Transverse colon (tissue), 4 donors: ENCODE results near the gene VPS37D. TPM values are rescaled to one million over a fixed set of nuclear protein-coding genes. Genes with fewer than 3 reads are reported as not detected.
A peak's percentile ranks its signal among the peaks of the same experiment; 100 is the strongest.

ENCODE experiments used
- DNase-seq: peaks from one replicate; pipeline ENCODE4 v3.0.0-alpha.2; 2019
- H3K27ac ChIP-seq, 4 donors: fragments of 200-600 bp; sonication (generic); 2 replicates each; pipeline ENCODE4 v1.5.1; 2016 to 2018; ENCODE audit warnings: inconsistent platforms in 4 of 4
- H3K27me3 ChIP-seq: fragments of 200-600 bp; sonication (generic); 2 replicates; pipeline ENCODE4 v1.5.1; 2017; ENCODE audit warnings: inconsistent platforms
- H3K36me3 ChIP-seq, 4 donors: fragments of 200-600 bp; sonication (generic); 2 replicates each; pipeline ENCODE4 v1.5.1; 2017 to 2019; ENCODE audit warnings: inconsistent platforms in 4 of 4
- H3K4me1 ChIP-seq, 4 donors: fragments of 200-600 bp; sonication (generic); 2 replicates each; pipeline ENCODE4 v1.5.1; 2017 to 2020; ENCODE audit warnings: inconsistent platforms in 4 of 4
- H3K4me3 ChIP-seq, 4 donors: fragments of 200-600 bp; sonication (generic); 1 replicate in 1 of 4; 2 replicates in 3 of 4; pipeline versions ENCODE4 v1.5.1 to v1.6.1; 2017 to 2019; ENCODE audit warnings: inconsistent platforms in 4 of 4
- H3K9me3 ChIP-seq, 2 donors: fragments of 200-600 bp; sonication (generic); 2 replicates each; pipeline ENCODE4 v1.5.1; 2017 to 2019; ENCODE audit warnings: inconsistent platforms in 2 of 2
- EP300 ChIP-seq: sonication (generic); formaldehyde crosslinking; IDR thresholded peaks from one replicate; pipeline ENCODE4 v1.6.1; 2017; ENCODE audit warnings: antibody characterized with exemption, low read depth
- POLR2A ChIP-seq: fragments of 450-650 bp; IDR thresholded peaks from one replicate; pipeline ENCODE4 v1.6.1; 2016; ENCODE audit warnings: antibody characterized with exemption, mild to moderate bottlenecking, moderate library complexity
- POLR2AphosphoS5 ChIP-seq, 3 donors: sonication (generic); formaldehyde crosslinking; IDR thresholded peaks; one replicate each; pipeline ENCODE4 v1.6.1; 2016; ENCODE audit warnings: antibody characterized with exemption in 3 of 3
- WGBS, 2 donors: methylation state at CpG; one replicate each; pipeline ENCODE4 v1.1.5; 2018; ENCODE audit warnings: low coverage in 1 of 2; 5-methylcytosine and 5-hydroxymethylcytosine counted together
- in situ Hi-C, 4 donors: fragments of 200-750 bp; cut with MboI; loops; one replicate each; pipeline versions ENCODE4 v1.15.0 to v1.15.1; 2017; ENCODE audit warnings: low sequenced_read_pairs in 3 of 4, low pct_ligation_motif_present in 1 of 4, low pct_unique_long_range_greater_than_20kb in 1 of 4
- intact Hi-C: fragments of 100-400 bp; cut with DNase I; formaldehyde crosslinking; loops from one replicate; pipeline ENCODE4 v1.15.1; 2023; ENCODE audit warnings: low total_unique reads
- total RNA-seq, 4 donors: library from RNA; depleted of rRNA; stranded (reverse); fragments of >200 nt; gene quantifications; one replicate each; pipeline ENCODE4 v1.1.0, GENCODE V29; 2016
- TF ChIP-seq, protein P1 (sequence below), 5 experiments: fragments of 200-600 bp in 3 of 5; fragments of 450-650 bp in 2 of 5; sonication (generic) in 3 of 5; IDR thresholded peaks; 1 replicate in 2 of 5; 2 replicates in 3 of 5; pipeline ENCODE4 v1.5.1; 2016 to 2017; ENCODE audit warnings: antibody characterized with exemption in 5 of 5, inconsistent platforms in 3 of 5, mild to moderate bottlenecking in 2 of 5, moderate library complexity in 1 of 5

Gene VPS37D
- total RNA-seq, 4 donors from 2014 or later: 0.82 to 3.5 TPM; not detected in 2

DNA sequence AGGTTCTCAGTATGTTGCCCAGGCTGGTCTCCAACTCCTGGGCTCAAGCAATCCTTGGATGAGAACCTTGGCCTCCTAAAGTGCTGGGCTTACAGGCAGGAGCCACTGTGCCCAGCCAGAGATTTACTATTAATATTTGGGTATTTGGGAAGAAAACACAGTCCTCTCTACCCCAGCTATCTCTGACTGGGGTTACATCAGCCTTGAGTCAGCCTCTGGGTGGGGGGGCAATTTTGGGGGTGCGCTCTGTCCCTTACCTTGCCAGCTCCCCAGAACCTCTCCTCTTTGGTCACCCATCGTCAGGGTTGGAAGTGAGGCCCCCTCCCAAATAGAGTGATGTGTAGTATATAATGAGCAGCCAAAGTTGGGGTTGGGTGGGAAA lies 45.1 kb upstream of the VPS37D start:
- intact Hi-C loops (no loop called here), in situ Hi-C loops (no loop called here)
- DNase-seq: no peak
- no peak for TF ChIP-seq EP300
- TF ChIP-seq POLR2AphosphoS5 (IDR thresholded peaks at IDR 0.05): no peak
- TF ChIP-seq, protein P1, sequence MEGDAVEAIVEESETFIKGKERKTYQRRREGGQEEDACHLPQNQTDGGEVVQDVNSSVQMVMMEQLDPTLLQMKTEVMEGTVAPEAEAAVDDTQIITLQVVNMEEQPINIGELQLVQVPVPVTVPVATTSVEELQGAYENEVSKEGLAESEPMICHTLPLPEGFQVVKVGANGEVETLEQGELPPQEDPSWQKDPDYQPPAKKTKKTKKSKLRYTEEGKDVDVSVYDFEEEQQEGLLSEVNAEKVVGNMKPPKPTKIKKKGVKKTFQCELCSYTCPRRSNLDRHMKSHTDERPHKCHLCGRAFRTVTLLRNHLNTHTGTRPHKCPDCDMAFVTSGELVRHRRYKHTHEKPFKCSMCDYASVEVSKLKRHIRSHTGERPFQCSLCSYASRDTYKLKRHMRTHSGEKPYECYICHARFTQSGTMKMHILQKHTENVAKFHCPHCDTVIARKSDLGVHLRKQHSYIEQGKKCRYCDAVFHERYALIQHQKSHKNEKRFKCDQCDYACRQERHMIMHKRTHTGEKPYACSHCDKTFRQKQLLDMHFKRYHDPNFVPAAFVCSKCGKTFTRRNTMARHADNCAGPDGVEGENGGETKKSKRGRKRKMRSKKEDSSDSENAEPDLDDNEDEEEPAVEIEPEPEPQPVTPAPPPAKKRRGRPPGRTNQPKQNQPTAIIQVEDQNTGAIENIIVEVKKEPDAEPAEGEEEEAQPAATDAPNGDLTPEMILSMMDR (IDR thresholded peaks at IDR 0.05): no peak
- Histone ChIP-seq H3K9me3 (no peaks in the 10 kb centered on the region), H3K27me3 (peaks cover 61% of the 10 kb centered on the region), H3K4me3 (no peak overlapping the region), H3K4me1 (peaks cover 15 to 24% (median 19%) of the 10 kb centered on the region in 4 donors), H3K36me3 (no peaks in the 10 kb centered on the region), H3K27ac (no peak overlapping the region)
- WGBS, 2 donors: 21 to 25% methylated on average over 2 of the region's 2 CpGs

DNA sequence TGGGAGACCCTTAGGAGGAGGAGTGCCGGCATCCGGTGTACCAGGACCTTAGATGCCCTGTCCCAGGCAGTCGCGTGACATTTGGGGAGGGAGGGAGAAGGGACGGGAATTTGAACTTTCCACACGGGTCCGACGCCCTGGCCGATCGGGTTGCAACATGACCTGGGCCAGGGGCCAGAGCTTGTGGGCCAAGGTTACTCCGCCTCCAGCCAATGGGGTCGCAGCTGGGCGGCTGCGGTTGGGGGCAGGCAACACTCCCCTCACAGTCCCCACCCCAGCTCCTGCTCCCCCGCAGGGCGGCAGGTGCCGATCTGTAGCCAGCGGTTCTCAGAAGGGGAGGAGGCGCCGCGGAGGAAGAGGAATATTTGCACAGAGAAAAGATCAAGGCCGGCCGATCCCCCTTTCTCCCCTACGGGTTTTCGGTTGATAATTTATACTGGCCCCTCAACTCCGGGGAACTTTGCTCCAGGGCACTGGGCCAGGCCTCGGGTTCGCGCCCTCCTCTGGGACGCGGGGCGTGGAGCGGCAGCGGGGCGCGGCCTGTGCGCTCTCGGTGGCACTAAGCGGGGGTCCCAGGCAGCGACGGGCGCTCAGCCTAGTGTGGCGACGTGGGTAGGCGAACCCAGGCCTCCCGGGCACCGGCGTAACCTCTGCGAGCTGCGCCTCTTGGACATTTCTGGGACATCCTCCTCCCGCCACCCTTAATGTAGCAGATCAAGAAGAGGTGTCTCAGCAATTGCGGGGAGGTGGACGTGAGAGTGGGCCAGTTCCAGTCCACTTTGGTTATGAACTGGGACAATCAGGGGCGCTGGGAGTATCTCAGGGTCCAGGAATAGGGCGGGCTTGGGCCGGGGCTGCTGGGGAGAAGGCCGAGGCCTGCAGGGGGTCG lies 44.5 kb upstream of the VPS37D start:
- in situ Hi-C loops: no loop called here
- Histone ChIP-seq H3K4me1 (peaks cover 15 to 24% (median 19%) of the 10 kb centered on the region in 4 donors), H3K9me3 (no peaks in the 10 kb centered on the region), H3K27me3 (peaks cover 67% of the 10 kb centered on the region), H3K27ac (peak overlapping the region in 1 of 4 donors; percentile 37), H3K36me3 (no peaks in the 10 kb centered on the region), H3K4me3 (peak overlapping the region in 3 of 4 donors; percentile 31 to 57 (median 42))
- intact Hi-C loops: no loop called here
- 7% methylated on average over 42 of the region's 58 CpGs; no CpG with 5 or more reads in 1 of the 2 donors for WGBS, 2 donors
- TF ChIP-seq POLR2A (no peak), EP300 (no peak), POLR2AphosphoS5 (IDR thresholded peaks at IDR 0.05) (no peak)
- TF ChIP-seq, protein P1 (IDR thresholded peaks at IDR 0.05): no peak
- peak; percentile 37 for DNase-seq

DNA sequence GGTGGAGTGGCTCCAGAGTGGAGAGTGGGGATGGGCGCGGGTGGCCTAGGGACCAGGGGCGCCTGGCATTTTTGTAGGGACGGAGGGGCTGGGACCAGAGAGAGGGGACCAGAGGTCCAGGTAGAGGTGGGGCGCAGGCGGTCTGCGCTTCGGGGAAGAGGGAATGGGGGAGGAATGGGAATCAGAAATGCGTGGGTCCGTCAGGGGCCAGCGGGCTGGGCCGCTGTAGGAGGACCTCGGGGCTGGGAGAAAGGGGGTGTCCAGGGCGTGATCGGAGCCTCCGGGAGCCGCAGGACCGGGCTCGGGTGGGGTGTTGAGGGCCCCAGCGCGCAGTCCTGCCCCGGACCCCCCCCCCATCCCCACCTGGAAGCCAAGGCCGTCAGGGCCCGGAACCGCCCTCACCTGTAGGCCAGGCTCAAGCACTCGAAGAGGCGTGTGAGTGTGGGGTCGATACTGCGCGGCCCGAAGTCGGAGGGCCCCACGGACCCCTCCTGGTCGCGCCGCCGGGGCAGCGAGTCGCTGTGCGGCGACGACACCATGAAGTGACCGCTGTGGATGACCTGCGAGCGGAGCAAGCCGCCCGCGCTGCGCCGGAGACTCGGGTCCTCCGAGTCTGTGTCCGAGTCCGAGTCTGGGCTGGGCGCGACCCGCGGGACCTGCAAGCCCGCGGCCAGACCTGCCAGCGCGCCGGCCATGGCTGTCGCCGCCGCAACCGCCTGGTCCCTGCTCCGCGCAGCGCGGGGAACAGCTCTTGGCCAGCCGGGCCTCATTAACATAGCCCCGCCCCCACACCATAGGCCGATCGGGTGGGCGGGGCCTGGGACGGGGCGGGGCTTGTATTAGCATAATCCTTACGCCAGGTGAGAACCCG lies 43.6 kb upstream of the VPS37D start, which contains the start of gene MLXIPL:
TSS of gene MLXIPL (minus strand) at position 725 of the 871 bp plus-strand sequence. CDS start at position 695, 30 bp downstream.
- in situ Hi-C loops: no loop called here
- intact Hi-C loops: no loop called here
- 9% methylated on average over 50 of the region's 80 CpGs; no CpG with 5 or more reads in 1 of the 2 donors for WGBS, 2 donors
- Histone ChIP-seq H3K27ac (peak within 1 kb of the TSS in 3 of 4 donors; percentile 37 to 54 (median 44)), H3K9me3 (no peaks in the 10 kb centered on the region), H3K36me3 (no peaks in the 10 kb centered on the region), H3K4me1 (peaks cover 15 to 24% (median 19%) of the 10 kb centered on the region in 4 donors), H3K27me3 (peaks cover 73% of the 10 kb centered on the region), H3K4me3 (peak within 1 kb of the TSS in 3 of 4 donors; percentile 31 to 57 (median 42))
- DNase-seq: peak; percentile 91
- TF ChIP-seq POLR2A: peak; percentile 77
- TF ChIP-seq, protein P1 (IDR thresholded peaks at IDR 0.05): no peak
- peak; percentile 35 to 84 (median 69) for TF ChIP-seq POLR2AphosphoS5 (IDR thresholded peaks at IDR 0.05)
- TF ChIP-seq EP300: no peak

DNA sequence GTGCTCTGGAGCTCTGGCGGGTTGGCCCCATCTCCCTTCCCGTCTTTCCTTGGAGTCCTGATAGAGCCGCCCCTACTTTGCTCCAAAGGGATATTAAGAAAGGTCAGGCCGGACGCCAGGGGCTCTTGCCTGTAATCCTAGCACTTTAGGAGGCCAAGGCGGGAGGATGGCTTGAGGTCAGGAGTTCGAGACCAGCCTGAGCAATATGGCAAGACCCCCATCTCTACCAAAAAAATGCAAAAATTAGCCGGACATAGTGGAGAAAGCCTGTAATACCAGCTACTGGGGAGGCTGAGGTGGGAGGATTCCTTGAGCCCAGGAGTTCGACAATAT lies 43.0 kb upstream of the VPS37D start:
- Histone ChIP-seq H3K9me3 (no peaks in the 10 kb centered on the region), H3K4me1 (peaks cover 15 to 24% (median 19%) of the 10 kb centered on the region in 4 donors), H3K27ac (no peak overlapping the region), H3K27me3 (peaks cover 73% of the 10 kb centered on the region), H3K36me3 (no peaks in the 10 kb centered on the region), H3K4me3 (peak overlapping the region in 2 of 4 donors; percentile 42 to 57)
- TF ChIP-seq, protein P1 (IDR thresholded peaks at IDR 0.05): peak in 1 of 5 experiments; percentile 10
- no peak for TF ChIP-seq POLR2AphosphoS5 (IDR thresholded peaks at IDR 0.05)
- WGBS, 2 donors: 32 to 41% methylated on average over 3 to 9 of the region's 9 CpGs
- in situ Hi-C loops (loop anchor here in 2 of 4 donors (25.0 kb wide), 1 partner anchor 238 kb away; the partner anchor contains the start of gene TMEM270 (in 2 of the 2)), intact Hi-C loops (no loop called here)
- no peak for DNase-seq
